Measurements from ENCODE around the gene PPP1R26. TPM values are rescaled to one million over a fixed set of nuclear protein-coding genes. Genes with fewer than 3 reads are reported as not detected.

The PPP1R26 gene, protein sequence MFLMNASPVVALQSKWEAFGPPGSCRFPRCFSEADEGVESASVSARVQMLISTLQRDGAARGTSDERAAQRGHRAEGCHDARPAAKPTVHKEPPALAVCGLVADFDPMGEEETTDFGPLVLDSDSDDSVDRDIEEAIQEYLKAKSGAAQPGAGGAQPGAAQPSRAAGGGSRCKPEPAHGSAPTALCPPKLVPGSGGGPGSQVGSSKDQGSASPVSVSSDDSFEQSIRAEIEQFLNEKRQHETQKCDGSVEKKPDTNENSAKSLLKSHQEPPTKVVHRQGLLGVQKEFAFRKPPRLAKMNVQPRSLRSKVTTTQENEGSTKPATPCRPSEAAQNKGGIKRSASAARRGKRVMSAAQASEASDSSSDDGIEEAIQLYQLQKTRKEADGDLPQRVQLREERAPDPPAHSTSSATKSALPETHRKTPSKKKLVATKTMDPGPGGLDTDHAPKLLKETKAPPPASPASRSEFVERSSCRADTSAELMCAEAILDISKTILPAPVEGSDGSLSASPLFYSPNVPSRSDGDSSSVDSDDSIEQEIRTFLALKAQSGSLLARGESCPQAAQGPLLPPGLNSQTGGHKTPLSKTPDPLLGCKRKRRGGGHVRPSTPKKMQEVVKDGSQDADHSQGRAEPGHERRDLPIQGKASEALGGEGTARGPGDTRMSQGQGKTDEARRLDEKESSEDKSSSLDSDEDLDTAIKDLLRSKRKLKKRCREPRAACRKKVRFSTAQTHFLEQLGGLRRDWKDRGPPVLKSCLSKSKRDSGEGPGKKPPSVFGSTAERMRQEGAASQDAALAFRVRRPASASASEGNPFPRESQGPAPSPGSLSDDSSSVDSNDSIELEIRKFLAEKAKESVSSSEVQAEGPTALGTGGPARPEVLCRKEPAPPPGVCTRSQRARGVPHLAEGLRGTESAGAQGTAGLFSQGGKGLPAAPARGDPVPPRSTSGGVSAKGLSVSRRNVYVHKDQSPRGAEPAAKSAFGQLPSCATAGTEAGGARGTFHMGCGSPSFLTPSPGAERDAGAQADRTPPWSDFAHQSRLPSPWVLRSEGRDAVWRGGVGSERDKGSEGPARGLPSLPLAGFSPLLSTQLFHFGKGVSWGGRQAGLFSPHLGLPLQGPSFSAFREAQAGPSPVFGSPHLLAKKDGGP (N-terminal part only)
- total RNA-seq (2022; extraction: Qiagen RNA extraction; ENCODE audit: low read depth) = 10.5 to 21.5 TPM (median 20.0 TPM) in 5 replicates

DNA sequence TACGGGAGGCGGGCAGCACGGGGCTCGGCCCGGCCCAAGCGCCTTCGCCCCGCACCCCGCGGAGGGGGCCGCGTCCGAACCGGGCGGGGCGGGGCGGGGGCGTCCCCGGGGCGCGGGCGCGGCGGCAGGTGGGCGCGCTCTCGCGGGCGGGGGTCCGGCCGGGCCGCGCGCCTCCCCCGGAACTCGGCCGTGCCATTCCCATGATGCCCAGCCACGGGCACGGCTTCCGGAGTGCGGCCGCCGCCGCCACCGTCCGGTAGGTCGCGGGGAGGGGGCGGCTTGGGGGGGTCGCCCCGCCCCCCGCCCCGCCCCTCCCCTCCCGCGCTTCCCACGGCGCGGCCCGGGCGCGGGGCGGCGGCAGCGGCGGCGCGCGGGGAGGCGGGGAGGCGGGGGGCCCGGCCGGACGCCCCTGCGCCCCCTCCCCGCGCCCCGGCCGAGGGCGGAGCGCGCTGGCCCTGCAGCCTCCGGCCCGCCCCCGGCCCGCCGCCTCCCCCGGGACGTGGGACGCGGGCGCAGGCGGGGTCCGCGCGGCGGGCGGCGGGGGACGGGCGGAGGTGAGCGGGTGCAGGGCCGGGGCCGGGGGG lies at the start of gene PPP1R26:
Gene PPP1R26, plus strand, starts transcription at position 314 of the 584 bp plus-strand sequence. CDS start 4,729 bp downstream, outside the sequence.

DNA sequence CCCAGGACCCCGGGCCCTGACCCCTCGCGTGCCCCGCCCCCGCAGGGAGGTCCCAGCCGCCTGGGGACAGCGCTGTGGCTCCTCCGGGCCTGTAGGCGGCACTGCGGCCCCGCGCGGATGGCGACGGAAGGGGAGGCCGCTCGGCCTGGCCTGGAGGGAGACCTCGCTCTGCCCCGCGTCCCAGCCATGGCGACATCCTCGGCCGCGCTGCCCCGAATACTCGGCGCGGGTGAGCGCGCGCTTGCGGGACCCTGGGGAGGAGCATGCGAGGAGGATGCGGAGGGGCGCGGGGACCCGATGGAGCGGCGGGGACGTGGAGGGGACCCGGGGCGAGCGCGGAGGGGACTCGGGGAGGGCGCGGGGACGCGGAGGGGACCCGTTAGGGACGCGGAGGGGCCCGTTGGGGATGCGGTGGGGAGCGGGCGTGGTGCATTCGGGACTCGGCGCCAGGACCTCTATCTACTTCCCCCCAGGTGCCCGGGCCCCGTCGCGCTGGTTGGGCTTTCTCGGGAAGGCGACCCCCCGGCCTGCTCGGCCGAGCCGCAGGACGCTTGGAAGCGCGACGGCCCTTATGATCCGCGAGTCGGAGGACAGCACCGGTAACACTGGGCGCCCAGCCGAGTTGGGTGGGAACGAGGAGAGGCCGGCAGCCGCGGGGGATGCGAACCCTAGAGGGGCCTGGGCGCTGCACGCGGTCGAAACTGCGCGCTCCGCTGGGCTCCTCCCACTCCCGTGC lies 21.1 kb downstream of the PPP1R26 start, which contains the start of gene MRPS2:
Gene MRPS2, plus strand, starts transcription at position 158 of the 736 bp plus-strand sequence. Its CDS starts 29 bp downstream, at position 187.

DNA sequence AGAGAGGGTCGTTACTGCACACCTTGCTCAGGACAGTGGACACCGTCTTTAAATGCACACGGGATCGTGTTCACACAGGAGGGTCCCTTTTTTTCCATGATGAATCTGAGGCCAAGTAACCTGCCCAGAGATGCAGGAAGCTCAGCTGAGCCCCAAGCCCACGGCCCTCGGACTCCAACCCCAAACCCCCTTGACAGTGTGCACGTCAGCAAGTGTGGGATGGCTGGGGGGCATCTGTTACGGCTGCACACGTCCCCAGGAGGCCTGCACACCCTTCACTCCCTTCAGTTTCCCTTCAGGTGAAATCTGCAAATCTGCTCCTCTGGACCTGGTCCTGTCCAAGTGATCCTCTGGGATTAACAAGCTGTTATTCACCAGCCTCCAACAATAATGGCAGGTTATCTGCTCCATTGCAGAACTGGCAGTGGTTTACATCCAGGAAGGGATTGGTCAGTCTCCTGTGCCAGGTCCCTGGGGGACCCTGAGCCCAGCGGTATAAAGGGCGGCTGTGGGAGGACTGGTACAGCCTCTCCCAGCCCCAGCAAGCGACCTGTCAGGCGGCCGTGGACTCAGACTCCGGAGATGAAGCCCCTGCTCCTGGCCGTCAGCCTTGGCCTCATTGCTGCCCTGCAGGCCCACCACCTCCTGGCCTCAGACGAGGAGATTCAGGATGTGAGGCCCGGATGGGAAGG lies 41.5 kb downstream of the PPP1R26 start, which contains the start of gene LCN1:
Gene LCN1, plus strand, starts transcription at position 525 of the 692 bp plus-strand sequence. Its CDS starts 58 bp downstream, at position 583.

Other genes with a start within 250 kb of the PPP1R26 start
- 82.9 to 136 TPM (median 127 TPM) in 5 replicates for gene MRPS2, start 20.9 kb downstream of the PPP1R26 start, total RNA-seq (2022; extraction: Qiagen RNA extraction; ENCODE audit: low read depth)
- 0.53 TPM in 1 of 5 replicates, not detected in the others for gene LCN1, start 41.7 kb downstream of the PPP1R26 start, total RNA-seq (2022; extraction: Qiagen RNA extraction; ENCODE audit: low read depth)
- gene OBP2A, start 66.3 kb downstream of the PPP1R26 start, total RNA-seq (2022; extraction: Qiagen RNA extraction; ENCODE audit: low read depth) = not detected in 5 replicates
- 0.20 to 0.41 TPM in 2 of 5 replicates, not detected in the others for gene PAEP, start 82.0 kb downstream of the PPP1R26 start, total RNA-seq (2022; extraction: Qiagen RNA extraction; ENCODE audit: low read depth)
- gene GLT6D1, start 159.8 kb downstream of the PPP1R26 start, total RNA-seq (2022; extraction: Qiagen RNA extraction; ENCODE audit: low read depth) = not detected in 5 replicates
- not detected in 5 replicates for gene LCN9, start 183.5 kb downstream of the PPP1R26 start, total RNA-seq (2022; extraction: Qiagen RNA extraction; ENCODE audit: low read depth)
- gene SOHLH1, start 219.7 kb downstream of the PPP1R26 start, total RNA-seq (2022; extraction: Qiagen RNA extraction; ENCODE audit: low read depth) = not detected in 5 replicates
- gene KCNT1, start 222.4 kb downstream of the PPP1R26 start, total RNA-seq (2022; extraction: Qiagen RNA extraction; ENCODE audit: low read depth) = not detected in 5 replicates